ENCODE data around the gene PRDM2. TPM values are rescaled to one million over a fixed set of nuclear protein-coding genes. Genes with fewer than 3 reads are reported as not detected.

Gene PRDM2
- total RNA-seq, 1 donor = 12.7 TPM

GRCh38 chr1:13836136-13836535, 136.1 kb downstream of the PRDM2 start:
- no peak for TF ChIP-seq CTCF (IDR thresholded peaks at IDR 0.05; ENCODE audit: extremely low read depth, low read depth, low read length)
- no peak overlapping the region for H2AFZ ChIP-seq (ENCODE audit: low read length)
- no peak for DNase-seq (ENCODE audit: insufficient read length, low spot score, missing footprints)
- H4K20me1 ChIP-seq (ENCODE audit: insufficient read depth, low read length) = no peaks in the 10 kb centered on the region
- H3K4me1 ChIP-seq (ENCODE audit: insufficient read depth, low read length) = no peaks in the 10 kb centered on the region
- no peak overlapping the region for H3K4me2 ChIP-seq (ENCODE audit: insufficient read depth, low read length)
- no peak overlapping the region for H3K4me3 ChIP-seq (ENCODE audit: insufficient read depth, low read length)
- H3K27ac ChIP-seq (ENCODE audit: low read depth, low read length) = no peak overlapping the region
- H3K36me3 ChIP-seq (ENCODE audit: insufficient read depth, low read length) = no peaks in the 10 kb centered on the region
- no peaks in the 10 kb centered on the region for H3K79me2 ChIP-seq (ENCODE audit: insufficient read depth, low read length)
- H3K9me3 ChIP-seq (ENCODE audit: low read depth, low read length) = no peaks in the 10 kb centered on the region
- no peaks in the 10 kb centered on the region for H3K27me3 ChIP-seq (ENCODE audit: insufficient read depth, low read length)

GRCh38 chr1:13836631-13837030, 136.6 kb downstream of the PRDM2 start:
- Histone ChIP-seq H3K27me3 (ENCODE audit: insufficient read depth, low read length) (no peaks in the 10 kb centered on the region), H2AFZ (ENCODE audit: low read length) (no peak overlapping the region), H3K4me1 (ENCODE audit: insufficient read depth, low read length) (no peaks in the 10 kb centered on the region), H3K4me3 (ENCODE audit: insufficient read depth, low read length) (no peak overlapping the region), H4K20me1 (ENCODE audit: insufficient read depth, low read length) (no peaks in the 10 kb centered on the region), H3K79me2 (ENCODE audit: insufficient read depth, low read length) (no peaks in the 10 kb centered on the region), H3K9me3 (ENCODE audit: low read depth, low read length) (no peaks in the 10 kb centered on the region), H3K27ac (ENCODE audit: low read depth, low read length) (no peak overlapping the region), H3K36me3 (ENCODE audit: insufficient read depth, low read length) (no peaks in the 10 kb centered on the region), H3K4me2 (ENCODE audit: insufficient read depth, low read length) (no peak overlapping the region)
- DNase-seq (ENCODE audit: insufficient read length, low spot score, missing footprints) = no peak
- TF ChIP-seq CTCF (IDR thresholded peaks at IDR 0.05; ENCODE audit: extremely low read depth, low read depth, low read length) = no peak

GRCh38 chr1:13838236-13838635, 138.2 kb downstream of the PRDM2 start:
- Histone ChIP-seq H3K9me3 (ENCODE audit: low read depth, low read length) (no peaks in the 10 kb centered on the region), H3K4me2 (ENCODE audit: insufficient read depth, low read length) (no peak overlapping the region), H3K27me3 (ENCODE audit: insufficient read depth, low read length) (no peaks in the 10 kb centered on the region), H3K79me2 (ENCODE audit: insufficient read depth, low read length) (no peaks in the 10 kb centered on the region), H3K4me3 (ENCODE audit: insufficient read depth, low read length) (no peak overlapping the region), H2AFZ (ENCODE audit: low read length) (no peak overlapping the region), H3K27ac (ENCODE audit: low read depth, low read length) (no peak overlapping the region), H3K4me1 (ENCODE audit: insufficient read depth, low read length) (no peaks in the 10 kb centered on the region), H3K36me3 (ENCODE audit: insufficient read depth, low read length) (no peaks in the 10 kb centered on the region), H4K20me1 (ENCODE audit: insufficient read depth, low read length) (no peaks in the 10 kb centered on the region)
- no peak for DNase-seq (ENCODE audit: insufficient read length, low spot score, missing footprints)
- no peak for TF ChIP-seq CTCF (IDR thresholded peaks at IDR 0.05; ENCODE audit: extremely low read depth, low read depth, low read length)

- H3K4me3 ChIP-seq (ENCODE audit: insufficient read depth, low read length) = no peak overlapping the region
- no peak overlapping the region for H2AFZ ChIP-seq (ENCODE audit: low read length)
Measured at GRCh38 chr1:13842497-13842896, 142.5 kb downstream of the PRDM2 start.

More at GRCh38 chr1:13842497-13842896, 142.5 kb downstream of the PRDM2 start:
- Histone ChIP-seq H3K79me2 (ENCODE audit: insufficient read depth, low read length) (no peaks in the 10 kb centered on the region), H3K4me2 (ENCODE audit: insufficient read depth, low read length) (no peak overlapping the region), H3K9me3 (ENCODE audit: low read depth, low read length) (no peaks in the 10 kb centered on the region), H3K27me3 (ENCODE audit: insufficient read depth, low read length) (no peaks in the 10 kb centered on the region), H3K27ac (ENCODE audit: low read depth, low read length) (no peak overlapping the region), H4K20me1 (ENCODE audit: insufficient read depth, low read length) (no peaks in the 10 kb centered on the region), H3K36me3 (ENCODE audit: insufficient read depth, low read length) (no peaks in the 10 kb centered on the region), H3K4me1 (ENCODE audit: insufficient read depth, low read length) (no peaks in the 10 kb centered on the region)
- DNase-seq (ENCODE audit: insufficient read length, low spot score, missing footprints) = no peak
- TF ChIP-seq CTCF (IDR thresholded peaks at IDR 0.05; ENCODE audit: extremely low read depth, low read depth, low read length) = no peak

All from osteoblast (primary cell).